Activated CD4-positive, alpha-beta T cell treated with anti-CD3 and anti-CD28 coated beads, Interleukin-2, amount 50 U/mL, for 1 hour (primary cell): ENCODE results near the gene COL6A3.
"Not testable (repeated sequence)": the region's sequence is repeated elsewhere in the genome, so short reads cannot be mapped to it uniquely, and the experiment has no call there.

Source experiments
- DNase-seq: peaks from one replicate; pipeline ENCODE4 v3.0.0-alpha.2; 2020

Gene COL6A3

DNA sequence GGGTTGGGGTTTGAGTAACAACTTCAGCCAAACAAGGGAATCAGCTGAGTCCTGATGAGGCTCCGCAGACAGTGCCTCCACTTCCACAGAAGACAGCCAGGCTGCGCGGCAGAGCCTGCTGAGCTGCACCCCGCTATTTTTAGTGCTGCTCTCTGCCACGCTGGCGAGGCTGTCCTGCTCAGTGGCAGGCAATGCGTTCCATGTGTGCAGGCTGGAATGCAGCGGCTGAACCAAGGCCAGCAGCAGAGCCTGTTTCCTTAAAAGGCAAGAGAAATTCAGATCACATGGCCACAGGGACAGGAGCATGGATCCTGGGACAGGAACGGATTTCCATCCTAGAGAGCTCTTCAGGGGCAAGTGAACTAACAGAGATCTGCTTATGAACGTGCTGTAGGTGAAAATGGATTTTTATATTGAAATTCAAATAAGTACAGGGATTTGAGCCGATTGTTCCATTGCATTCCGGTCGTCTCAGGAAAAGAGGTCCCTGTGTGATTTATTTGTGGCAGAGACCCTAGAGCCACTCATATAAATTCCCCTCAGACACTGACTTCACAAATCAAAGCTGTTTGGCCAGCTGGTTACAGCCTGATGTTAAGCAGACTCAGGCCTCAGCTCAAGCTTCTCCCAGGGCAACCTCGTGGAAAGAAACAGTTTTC is 98.7 kb downstream of the COL6A3 start:
- DNase-seq, result no peak

DNA sequence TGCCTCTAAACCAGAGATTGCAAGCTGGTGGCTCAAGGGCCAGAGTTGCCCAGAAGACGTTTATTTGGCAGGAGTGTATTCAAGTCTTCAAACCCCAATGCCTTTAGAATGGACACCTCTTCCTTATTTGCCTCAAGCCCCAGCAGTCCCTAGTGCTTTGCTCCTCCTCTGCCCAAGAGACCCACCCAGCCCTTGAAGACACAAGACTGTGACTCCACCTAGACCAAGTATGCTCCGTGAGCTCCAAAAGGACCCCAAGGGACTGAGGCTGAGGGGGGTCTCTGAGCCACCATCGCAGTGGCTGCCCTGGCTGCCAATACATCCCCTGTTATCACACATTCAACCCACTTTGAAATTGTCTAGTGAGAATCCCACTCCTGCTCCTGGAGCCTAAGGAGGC is 99.3 kb downstream of the COL6A3 start:
- no peak for DNase-seq

GRCh38 chr2:237314198-237314597 is 99.8 kb downstream of the COL6A3 start:
- no peak for DNase-seq

GRCh38 chr2:237312021-237312755 is 101.8 kb downstream of the COL6A3 start:
- no peak for DNase-seq

- DNase-seq, result no peak
These were observed 103.3 kb downstream of the COL6A3 start for GRCh38 chr2:237310515-237311114.

DNA sequence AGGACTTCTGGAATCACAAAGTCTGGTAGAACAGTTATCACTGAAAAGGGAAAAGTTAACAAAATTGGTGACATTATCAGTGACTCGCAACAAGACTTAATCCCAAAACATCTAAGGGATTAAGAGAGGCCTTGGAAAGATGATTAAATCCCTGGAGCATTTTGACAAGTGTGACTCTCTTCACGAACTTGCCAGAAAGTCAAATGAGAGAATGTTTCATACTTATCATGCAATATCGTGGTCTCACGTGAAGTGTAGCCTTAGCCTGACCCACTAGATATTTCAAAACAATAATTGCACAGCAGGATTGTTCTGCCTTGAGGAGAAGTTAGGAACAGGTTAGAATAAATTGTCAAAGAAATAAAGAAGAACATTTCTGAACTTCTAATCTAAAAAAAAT is 104.5 kb downstream of the COL6A3 start:
- DNase-seq, result no peak

DNA sequence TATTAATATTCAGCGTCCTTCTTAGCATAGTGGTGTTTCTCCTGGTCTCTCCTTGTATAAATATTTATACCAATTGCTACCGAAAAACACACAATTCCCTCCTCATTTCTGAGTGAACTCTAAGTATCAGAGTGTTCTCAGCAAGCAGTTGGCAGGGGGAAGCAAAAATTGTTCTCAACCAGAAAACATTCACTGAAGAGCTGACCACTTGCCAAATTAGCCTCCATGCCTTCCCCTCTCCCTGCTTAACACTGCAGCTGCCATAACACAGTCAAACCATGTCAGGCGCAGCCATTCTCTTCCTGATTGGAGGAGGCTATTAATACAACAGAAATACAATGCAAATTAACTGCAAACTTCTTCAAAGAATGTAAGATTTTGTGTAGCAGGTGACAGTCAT is 105.0 kb downstream of the COL6A3 start:
- DNase-seq, result no peak

DNA sequence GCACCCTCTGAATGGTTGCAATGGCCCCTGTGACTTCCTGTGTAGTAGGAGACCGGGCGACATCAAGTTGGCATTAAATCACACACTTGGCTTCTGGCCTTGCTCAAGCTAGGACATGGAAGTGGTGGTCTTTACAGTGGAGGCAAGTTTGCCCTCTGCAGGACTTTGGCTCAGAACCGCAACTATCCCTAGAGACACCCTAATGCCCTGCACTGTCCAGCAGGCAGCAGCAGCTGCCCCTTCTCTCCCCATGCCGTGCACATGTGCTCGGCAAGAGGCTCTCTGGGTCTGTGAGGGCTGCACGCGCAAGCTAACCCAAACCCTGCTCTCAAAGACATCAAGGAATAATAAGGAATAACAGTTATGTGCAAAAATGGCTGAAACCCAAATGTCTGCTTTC is 106.5 kb downstream of the COL6A3 start:
- DNase-seq, result no peak

DNA sequence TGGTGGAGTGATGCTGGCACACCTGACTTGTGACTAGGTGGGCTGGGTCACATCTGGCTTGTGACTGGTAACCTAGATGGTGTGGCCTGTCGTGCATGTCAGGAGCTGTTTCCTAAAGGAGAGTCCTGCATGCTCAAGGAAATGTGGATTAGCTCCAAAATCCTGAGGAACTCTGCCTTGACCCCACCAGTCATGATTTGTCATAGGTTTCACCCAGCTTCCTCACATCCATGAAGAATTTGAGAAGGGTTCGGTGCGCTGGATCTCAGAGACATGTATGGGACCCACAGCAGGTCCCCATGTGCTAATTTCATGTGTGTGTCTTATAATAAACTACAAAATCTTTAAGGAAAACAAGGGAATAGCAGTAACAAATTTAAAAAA is 107.2 kb downstream of the COL6A3 start:
- DNase-seq, result no peak

- no peak for DNase-seq
These were observed 107.7 kb downstream of the COL6A3 start for GRCh38 chr2:237306083-237306786.

DNA sequence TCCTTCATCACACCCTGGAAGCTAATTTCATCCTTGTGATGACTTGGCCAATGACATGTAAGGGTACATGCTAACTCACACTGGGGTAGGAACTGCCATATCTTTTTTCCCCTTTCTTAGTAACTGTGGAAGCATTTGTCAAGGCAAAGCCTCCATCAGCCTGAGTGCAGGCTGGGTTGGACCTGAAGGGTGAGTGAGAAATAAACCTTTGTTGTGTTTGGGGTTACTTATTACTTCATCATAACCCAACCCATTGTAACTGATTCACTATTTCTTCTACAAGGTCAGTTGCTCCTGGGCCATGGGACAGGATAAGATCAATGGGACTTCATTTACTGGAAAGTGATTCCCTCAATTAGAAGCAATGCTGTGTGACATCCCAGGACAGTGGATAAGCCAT is 108.4 kb downstream of the COL6A3 start:
- DNase-seq, result no peak

GRCh38 chr2:237304763-237305514 is 109.0 kb downstream of the COL6A3 start:
- no peak for DNase-seq

- not testable (repeated sequence) for DNase-seq
These were observed 110.7 kb downstream of the COL6A3 start for GRCh38 chr2:237303244-237303643.

DNA sequence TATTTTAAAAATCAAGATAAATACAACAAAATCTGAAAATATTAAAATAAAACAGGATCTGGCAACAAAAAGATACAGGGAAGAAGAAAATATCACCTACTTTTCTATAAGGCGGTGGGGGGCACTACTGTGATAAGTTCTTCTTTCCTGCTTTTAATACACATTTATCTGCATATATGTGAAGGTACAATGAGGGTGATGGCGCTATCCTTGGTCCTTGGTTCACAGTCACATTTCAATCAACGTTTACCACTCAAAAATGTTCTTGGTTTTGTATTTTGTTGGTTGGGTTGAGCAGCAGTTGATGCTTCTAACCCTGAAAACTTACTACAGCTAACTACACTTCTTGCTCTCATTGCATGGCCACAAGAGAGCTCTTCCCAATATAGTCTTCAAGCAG is 112.4 kb downstream of the COL6A3 start:
- DNase-seq, result no peak

GRCh38 chr2:237300739-237301138 is 113.2 kb downstream of the COL6A3 start:
- no peak for DNase-seq

GRCh38 chr2:237299906-237300305 is 114.1 kb downstream of the COL6A3 start:
- DNase-seq, result no peak

DNA sequence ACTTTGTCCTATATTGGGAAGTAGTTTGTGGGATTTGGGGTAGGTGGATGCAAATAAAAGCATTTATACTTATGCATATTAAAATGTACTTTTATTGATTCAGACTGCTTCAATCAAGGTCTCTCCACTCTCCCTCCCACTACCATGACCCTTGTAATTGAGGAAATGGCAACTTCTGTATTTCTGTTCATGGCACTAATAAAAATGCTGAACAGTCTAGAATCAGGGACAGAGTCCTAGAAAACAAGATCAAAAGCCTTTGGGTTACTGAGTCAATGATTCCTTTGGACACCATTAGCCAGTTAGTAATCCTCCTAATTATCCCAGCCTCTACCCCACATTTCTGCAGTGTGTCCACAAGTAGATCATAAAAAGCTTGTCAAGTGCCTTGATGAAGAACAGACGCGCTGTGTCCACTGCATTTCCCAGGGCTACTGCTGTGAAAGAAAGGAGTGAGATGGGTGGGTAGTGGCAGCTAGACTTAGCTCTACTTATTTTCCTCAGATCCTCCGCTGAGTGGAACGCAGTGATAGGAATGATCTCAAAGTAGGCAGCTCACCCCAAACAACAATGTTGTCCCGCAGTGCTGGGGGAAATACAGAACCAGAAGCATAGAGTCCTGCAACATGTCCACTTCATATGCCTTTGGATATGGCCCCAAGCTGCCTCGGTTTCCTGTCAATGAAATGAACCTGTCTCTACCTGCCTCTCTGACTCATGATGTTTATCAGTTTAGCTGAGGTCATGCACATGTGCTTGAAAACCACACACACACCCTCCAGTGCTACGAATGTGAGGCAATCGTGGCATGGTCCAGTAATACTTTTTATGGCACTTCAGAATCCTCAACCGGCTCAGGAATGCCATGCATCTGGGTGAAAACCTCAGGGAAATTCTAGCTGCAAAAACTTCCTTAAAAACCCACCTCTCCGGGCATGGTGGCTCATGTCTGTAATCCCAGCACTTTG is 115.5 kb downstream of the COL6A3 start:
- no peak for DNase-seq

DNA sequence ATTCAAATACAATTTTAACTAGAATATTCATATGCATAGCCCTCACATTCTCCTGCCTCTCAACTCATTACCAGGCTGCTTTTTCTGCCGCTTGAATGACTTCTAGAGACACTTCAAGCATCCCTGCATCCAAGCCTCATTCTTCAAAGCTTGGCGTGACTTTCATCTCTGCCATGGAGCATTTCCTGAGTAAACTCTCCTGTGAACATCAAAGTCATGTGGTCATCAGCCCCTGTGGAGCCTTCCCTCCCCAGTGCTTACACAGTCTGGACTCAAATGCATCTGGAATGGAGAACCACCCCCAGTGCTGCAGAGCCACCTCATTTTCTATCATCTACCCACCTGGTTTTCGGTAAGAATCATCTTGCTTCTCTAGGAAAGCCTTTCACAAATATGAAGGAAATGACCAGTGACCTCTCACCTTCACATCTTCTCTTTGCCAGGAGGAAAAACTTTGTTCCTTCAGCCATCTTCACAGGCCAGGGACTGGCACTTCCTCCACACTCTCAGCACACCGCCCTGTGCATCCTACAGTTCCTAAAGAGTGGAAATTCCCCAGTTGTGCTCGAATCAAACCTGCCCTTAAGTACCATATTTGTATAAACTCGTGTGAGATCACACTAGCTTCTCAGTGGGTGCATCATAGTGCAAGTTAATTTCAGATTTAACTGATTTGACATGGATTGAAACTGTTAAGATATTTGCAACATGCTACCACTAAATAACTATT is 116.4 kb downstream of the COL6A3 start:
- DNase-seq, result no peak

- DNase-seq, result no peak
These were observed 117.2 kb downstream of the COL6A3 start for GRCh38 chr2:237296756-237297155.

DNA sequence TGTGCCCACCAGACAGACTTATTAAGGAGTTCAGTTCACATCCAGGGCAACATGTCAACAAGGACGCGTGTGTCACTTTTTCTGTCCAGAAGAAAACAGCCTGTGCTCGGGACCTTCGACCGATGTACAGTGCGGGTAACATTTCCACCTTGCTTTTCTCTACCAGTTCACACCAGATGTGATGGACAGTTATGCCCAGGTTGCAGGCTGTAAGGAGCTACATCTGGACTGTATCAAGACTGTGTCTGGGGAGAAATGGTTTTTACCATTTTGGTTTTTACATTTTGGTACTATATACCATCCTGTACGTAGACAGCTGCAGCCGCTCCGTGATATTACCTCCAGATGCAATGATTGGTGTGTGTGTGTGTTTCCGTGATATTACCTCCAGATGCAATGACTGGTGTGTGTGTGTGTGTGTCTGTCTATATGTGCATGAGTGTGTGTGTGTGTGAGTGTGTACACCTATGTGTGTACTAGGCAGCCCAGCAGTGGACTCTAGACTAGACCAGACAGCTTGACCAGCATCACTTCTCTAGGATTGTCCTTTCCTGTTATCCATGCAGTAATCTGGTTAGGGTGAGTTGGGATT is 118.0 kb downstream of the COL6A3 start:
- DNase-seq, result no peak

- no peak for DNase-seq
These were observed 119.5 kb downstream of the COL6A3 start for GRCh38 chr2:237294460-237294859.
